T-helper 2 cell (primary cell): Measurements from ENCODE around the gene ZBED3.

ENCODE experiments used
- DNase-seq, 5 experiments: peaks; one replicate each; pipeline versions ENCODE4 v3.0.0 to v3.0.0-alpha.2; 2012 to 2022

Gene ZBED3

GRCh38 chr5:77076961-77077828, 9.9 kb downstream of the ZBED3 start:
- DNase-seq, result peak; percentile 12 to 68 (median 27)

- DNase-seq, result no peak
Measured at GRCh38 chr5:77074745-77075144, 12.3 kb downstream of the ZBED3 start.

- DNase-seq, result no peak
Measured at GRCh38 chr5:77073667-77074066, 13.4 kb downstream of the ZBED3 start.

- DNase-seq, result peak in 1 of 5 experiments; percentile 48
Measured at GRCh38 chr5:77066823-77067442, 20.2 kb downstream of the ZBED3 start.

- DNase-seq, result no peak
Measured at GRCh38 chr5:77066184-77066583, 20.9 kb downstream of the ZBED3 start.

- DNase-seq, result no peak
Measured at GRCh38 chr5:77065256-77065655, 21.8 kb downstream of the ZBED3 start.

- no peak for DNase-seq
Measured at GRCh38 chr5:77064040-77064439, 23.0 kb downstream of the ZBED3 start.

- DNase-seq, result peak in 1 of 5 experiments; percentile 45
Measured at GRCh38 chr5:77046416-77047073, 40.5 kb downstream of the ZBED3 start.

GRCh38 chr5:77035950-77036349, 51.1 kb downstream of the ZBED3 start:
- no peak for DNase-seq

GRCh38 chr5:77033338-77033737, 53.7 kb downstream of the ZBED3 start:
- DNase-seq, result no peak

- DNase-seq, result no peak
Measured at GRCh38 chr5:77032635-77033034, 54.5 kb downstream of the ZBED3 start.

GRCh38 chr5:77031891-77032290, 55.2 kb downstream of the ZBED3 start:
- peak in 1 of 5 experiments; percentile 19 for DNase-seq

GRCh38 chr5:77030097-77031071, 56.7 kb downstream of the ZBED3 start, which contains the start of gene AGGF1:
TSS of gene AGGF1 (plus strand) at chr5:77030404. CDS start at chr5:77030767, 363 bp downstream.
- peak; percentile 70 to 98 (median 88) for DNase-seq

- no peak for DNase-seq
Measured at GRCh38 chr5:77029376-77029885, 57.7 kb downstream of the ZBED3 start.

GRCh38 chr5:77028631-77029375, 58.3 kb downstream of the ZBED3 start:
- DNase-seq, result no peak

GRCh38 chr5:77024490-77024889, 62.6 kb downstream of the ZBED3 start:
- no peak for DNase-seq

GRCh38 chr5:77022511-77023417, 64.3 kb downstream of the ZBED3 start:
- no peak for DNase-seq
